CD14-positive monocyte (primary cell): ENCODE measurements around the gene NDST1. TPM values are rescaled to one million over a fixed set of nuclear protein-coding genes. Genes with fewer than 3 reads are reported as not detected.

Experiments
- DNase-seq, 3 donors: peaks; one replicate each; pipeline ENCODE4 v3.0.0-alpha.2; 2011 to 2022
- H2AFZ ChIP-seq: 2 replicates; pipeline ENCODE4 v1.6.0; 2012; ENCODE audit warnings: mild to moderate bottlenecking, low read depth, low read length, inconsistent platforms; ENCODE audit not compliant: insufficient read depth, poor library complexity, severe bottlenecking
- H3K27ac ChIP-seq, 2 donors: 1 replicate in 1 of 2; 2 replicates in 1 of 2; pipeline ENCODE4 v1.5.1; 2012 to 2013; ENCODE audit warnings: low read length in 2 of 2, control low read depth in 1 of 2, inconsistent platforms in 1 of 2, low read depth in 1 of 2, mild to moderate bottlenecking in 1 of 2
- H3K27me3 ChIP-seq, 2 donors: one replicate each; pipeline versions ENCODE4 v1.6.0 to v1.6.1; 2011 to 2013; ENCODE audit warnings: low read length in 2 of 2; ENCODE audit not compliant: control insufficient read depth in 2 of 2, insufficient read depth in 2 of 2
- H3K36me3 ChIP-seq, 2 donors: replicated peaks in 1 of 2; 1 replicate in 1 of 2; 2 replicates in 1 of 2; pipeline versions ENCODE4 v1.5.1 to v1.6.1; 2012 to 2013; ENCODE audit warnings: low read length in 2 of 2, control low read depth in 1 of 2, inconsistent platforms in 1 of 2, mild to moderate bottlenecking in 1 of 2; ENCODE audit not compliant: insufficient read depth in 2 of 2, control insufficient read depth in 1 of 2
- H3K4me1 ChIP-seq, 2 donors: 1 replicate in 1 of 2; 2 replicates in 1 of 2; pipeline versions ENCODE4 v1.5.1 to v1.6.1; 2012 to 2013; ENCODE audit warnings: low read length in 2 of 2, control low read depth in 1 of 2, inconsistent platforms in 1 of 2, mild to moderate bottlenecking in 1 of 2, moderate library complexity in 1 of 2; ENCODE audit not compliant: insufficient read depth in 2 of 2, control insufficient read depth in 1 of 2
- H3K4me2 ChIP-seq: replicated peaks from 2 replicates; pipeline ENCODE3; 2012; ENCODE audit warnings: low read length, moderate library complexity, mild to moderate bottlenecking; ENCODE audit not compliant: poor library complexity, severe bottlenecking; ENCODE audit errors: extremely low read depth
- H3K4me3 ChIP-seq, 3 experiments: fragments of 200-600 bp in 1 of 3; sonication (generic) in 1 of 3; replicated peaks in 1 of 3; 1 replicate in 2 of 3; 2 replicates in 1 of 3; pipeline ENCODE4 v1.5.1; 2011 to 2013; ENCODE audit warnings: low read length in 3 of 3, mild to moderate bottlenecking in 3 of 3, control low read depth in 2 of 3, low read depth in 2 of 3, inconsistent platforms in 1 of 3, moderate library complexity in 1 of 3
- H3K79me2 ChIP-seq: 2 replicates; pipeline ENCODE4 v1.6.0; 2012; ENCODE audit warnings: mild to moderate bottlenecking, control low read depth, inconsistent platforms, low read length, moderate library complexity; ENCODE audit not compliant: insufficient read depth
- H3K9ac ChIP-seq: 2 replicates; pipeline ENCODE4 v1.6.0; 2017; ENCODE audit warnings: low read length, mild to moderate bottlenecking; ENCODE audit not compliant: insufficient read depth, poor library complexity, severe bottlenecking
- H3K9me3 ChIP-seq, 2 donors: replicated peaks in 1 of 2; 1 replicate in 1 of 2; 2 replicates in 1 of 2; pipeline versions ENCODE4 v1.5.1 to v1.6.1; 2012 to 2013; ENCODE audit warnings: low read length in 2 of 2, control low read depth in 1 of 2; ENCODE audit not compliant: control insufficient read depth in 1 of 2, insufficient read depth in 1 of 2
- H4K20me1 ChIP-seq: 2 replicates; pipeline ENCODE4 v1.6.0; 2012; ENCODE audit warnings: mild to moderate bottlenecking, low read length, control low read depth, moderate library complexity; ENCODE audit not compliant: insufficient read depth
- H3K27ac Mint-ChIP-seq, 7 donors: one replicate each; pipeline ENCODE4 v1.8.0; 2020; ENCODE audit warnings: mild to moderate bottlenecking in 7 of 7, mixed read lengths in 7 of 7, moderate library complexity in 6 of 7, inconsistent platforms in 2 of 7
- H3K27me3 Mint-ChIP-seq, 3 donors: one replicate each; pipeline ENCODE4 v1.8.0; 2021 to 2022; ENCODE audit warnings: low read depth in 3 of 3, mild to moderate bottlenecking in 3 of 3, mixed read lengths in 3 of 3, moderate library complexity in 3 of 3, inconsistent platforms in 1 of 3
- H3K36me3 Mint-ChIP-seq, 2 donors: one replicate each; pipeline ENCODE4 v1.8.0; 2020; ENCODE audit warnings: mixed read lengths in 2 of 2, inconsistent platforms in 1 of 2, mild to moderate bottlenecking in 1 of 2
- H3K4me1 Mint-ChIP-seq: one replicate; pipeline ENCODE4 v1.8.0; 2020; ENCODE audit warnings: mild to moderate bottlenecking, mixed read lengths
- H3K4me3 Mint-ChIP-seq, 2 donors: one replicate each; pipeline ENCODE4 v1.8.0; 2020; ENCODE audit warnings: mild to moderate bottlenecking in 2 of 2, mixed read lengths in 2 of 2, moderate library complexity in 1 of 2
- H3K9me3 Mint-ChIP-seq, 7 donors: one replicate each; pipeline ENCODE4 v1.8.0; 2020 to 2022; ENCODE audit warnings: mixed read lengths in 7 of 7, mild to moderate bottlenecking in 6 of 7, moderate library complexity in 6 of 7, inconsistent platforms in 2 of 7
- CTCF ChIP-seq: fragments of 200-600 bp; IDR thresholded peaks from one replicate; pipeline ENCODE4 v1.8.0; 2022; ENCODE audit warnings: antibody characterized with exemption, mild to moderate bottlenecking
- WGBS: methylation state at CpG from one replicate; pipeline ENCODE4 v1.1.5; 2013; ENCODE audit warnings: missing lambda C conversion rate; ENCODE audit not compliant: insufficient coverage; 5-methylcytosine and 5-hydroxymethylcytosine counted together
- intact Hi-C, 2 donors: fragments of 100-400 bp; cut with micrococcal nuclease; formaldehyde crosslinking; loops; one replicate each; pipeline versions ENCODE4 v1.15.0 to v1.15.1; 2023
- polyA plus RNA-seq, 3 donors: library from polyadenylated mRNA; depleted of rRNA in 1 of 3; unstranded in 2 of 3; stranded (reverse) in 1 of 3; fragments of 300-500 nt in 2 of 3; fragments of >200 nt in 1 of 3; fragmentation: Illumina TruSeq in 2 of 3; gene quantifications; 1 replicate in 2 of 3; 2 replicates in 1 of 3; pipeline ENCODE4 v1.2.3, GENCODE V29; 2012 to 2021

Gene NDST1
- polyA plus RNA-seq, 3 donors = 7.0 to 18.9 (median 7.5) TPM

GRCh38 chr5:150519560-150519945 lies 11.6 kb downstream of the NDST1 start:
- Mint-ChIP-seq H3K4me1 (peaks cover 26% of the 10 kb centered on the region), H3K27me3 (no peaks in the 10 kb centered on the region), H3K9me3 (no peaks in the 10 kb centered on the region), H3K4me3 (no peak overlapping the region), H3K36me3 (peaks cover 37 to 48% of the 10 kb centered on the region in 2 donors), H3K27ac (peak overlapping the region in 4 of 7 donors; percentile 32 to 80 (median 49))
- H3K79me2 ChIP-seq = peaks cover 65% of the 10 kb centered on the region
- H3K4me3 ChIP-seq = no peak overlapping the region
- TF ChIP-seq CTCF = no peak
- peaks cover 100% of the 10 kb centered on the region for H4K20me1 ChIP-seq
- no peaks in the 10 kb centered on the region for H3K27me3 ChIP-seq
- no peak overlapping the region for H3K4me2 ChIP-seq
- WGBS = 89% methylated on average over 9 of the region's 10 CpGs
- H3K27ac ChIP-seq = no peak overlapping the region
- no peak overlapping the region for H3K9ac ChIP-seq
- H3K36me3 ChIP-seq = peaks cover 30 to 65% of the 10 kb centered on the region in 2 donors
- no peak overlapping the region for H2AFZ ChIP-seq
- no peak for DNase-seq
- H3K4me1 ChIP-seq = no peaks in the 10 kb centered on the region
- intact Hi-C loops = no loop called here
- H3K9me3 ChIP-seq = no peaks in the 10 kb centered on the region

- intact Hi-C loops = loop anchor here in 1 of 2 donors (5.0 kb wide), 1 partner anchor 63 kb away; no protein-coding TSS in a partner anchor
- Mint-ChIP-seq H3K9me3 (no peaks in the 10 kb centered on the region), H3K36me3 (peaks cover 35 to 48% of the 10 kb centered on the region in 2 donors), H3K27me3 (no peaks in the 10 kb centered on the region), H3K4me3 (no peak overlapping the region), H3K27ac (no peak overlapping the region), H3K4me1 (peaks cover 22% of the 10 kb centered on the region)
- no peak overlapping the region for H3K4me2 ChIP-seq
- H3K79me2 ChIP-seq = peaks cover 65% of the 10 kb centered on the region
- H3K36me3 ChIP-seq = peaks cover 32 to 67% of the 10 kb centered on the region in 2 donors
- DNase-seq = no peak
- TF ChIP-seq CTCF = no peak
- 100% methylated on average over 3 of the region's 4 CpGs for WGBS
- no peaks in the 10 kb centered on the region for H3K4me1 ChIP-seq
- no peak overlapping the region for H3K9ac ChIP-seq
- H4K20me1 ChIP-seq = peaks cover 100% of the 10 kb centered on the region
- no peak overlapping the region for H3K27ac ChIP-seq
- H3K27me3 ChIP-seq = no peaks in the 10 kb centered on the region
- H3K9me3 ChIP-seq = no peaks in the 10 kb centered on the region
- H3K4me3 ChIP-seq = no peak overlapping the region
- H2AFZ ChIP-seq = no peak overlapping the region
Observed at GRCh38 chr5:150519978-150520377, 12.0 kb downstream of the NDST1 start.
